Neuronal stem cell (in vitro differentiated cells): ENCODE data around the gene MKNK1.

Experiments used
- DNase-seq: peaks from one replicate; pipeline ENCODE4 v3.0.0-alpha.2; 2013; ENCODE audit warnings: low spot score
- H2AFZ ChIP-seq: one replicate; pipeline ENCODE4 v1.6.1; 2013; ENCODE audit warnings: mild to moderate bottlenecking, low read length, inconsistent platforms
- H2AK5ac ChIP-seq: 2 replicates; pipeline ENCODE4 v1.6.1; 2013; ENCODE audit warnings: low read depth, mild to moderate bottlenecking, inconsistent platforms, low read length, moderate library complexity, mixed read lengths
- H2BK120ac ChIP-seq: 2 replicates; pipeline ENCODE4 v1.6.1; 2013; ENCODE audit warnings: low read depth, mild to moderate bottlenecking, inconsistent platforms, low read length, moderate library complexity, mixed read lengths
- H2BK12ac ChIP-seq: one replicate; pipeline ENCODE4 v1.6.1; 2013; ENCODE audit warnings: low read length, inconsistent platforms
- H2BK15ac ChIP-seq: 2 replicates; pipeline ENCODE4 v1.6.1; 2013; ENCODE audit warnings: mild to moderate bottlenecking, low read length, inconsistent platforms, mixed read lengths
- H2BK5ac ChIP-seq: one replicate; pipeline ENCODE4 v1.6.1; 2013; ENCODE audit warnings: inconsistent platforms, mild to moderate bottlenecking, low read length, moderate library complexity
- H3K14ac ChIP-seq: one replicate; pipeline ENCODE4 v1.6.1; 2013; ENCODE audit warnings: low read length, inconsistent platforms
- H3K18ac ChIP-seq: 2 replicates; pipeline ENCODE4 v1.6.1; 2013; ENCODE audit warnings: low read length, inconsistent platforms
- H3K23ac ChIP-seq: 2 replicates; pipeline ENCODE4 v1.6.1; 2013; ENCODE audit warnings: low read depth, mild to moderate bottlenecking, mixed read lengths, low read length, inconsistent platforms; ENCODE audit not compliant: poor library complexity
- H3K27ac ChIP-seq: replicated peaks from 3 replicates; pipeline ENCODE4 v1.5.1; 2013; ENCODE audit warnings: low read length, inconsistent platforms
- H3K27me3 ChIP-seq, 3 experiments: 2 replicates each; pipeline ENCODE4 v1.6.1; 2013; ENCODE audit warnings: low read length in 3 of 3, mild to moderate bottlenecking in 2 of 3, inconsistent platforms in 1 of 3, low read depth in 1 of 3, mixed read lengths in 1 of 3, moderate library complexity in 1 of 3; ENCODE audit not compliant: control insufficient read depth in 3 of 3, insufficient read depth in 3 of 3
- H3K36me3 ChIP-seq, 2 donors: replicated peaks in 1 of 2; 2 replicates each; pipeline ENCODE4 v1.6.1; 2013; ENCODE audit warnings: low read length in 2 of 2; ENCODE audit not compliant: control insufficient read depth in 2 of 2, insufficient read depth in 2 of 2
- H3K4ac ChIP-seq: 2 replicates; pipeline ENCODE4 v1.6.1; 2013; ENCODE audit warnings: inconsistent platforms, mild to moderate bottlenecking, low read length, moderate library complexity
- H3K4me1 ChIP-seq, 2 donors: 1 replicate in 1 of 2; 2 replicates in 1 of 2; pipeline ENCODE4 v1.6.1; 2013; ENCODE audit warnings: low read length in 2 of 2, low read depth in 1 of 2; ENCODE audit not compliant: control insufficient read depth in 2 of 2, insufficient read depth in 1 of 2
- H3K4me2 ChIP-seq: one replicate; pipeline ENCODE4 v1.6.1; 2013; ENCODE audit warnings: mild to moderate bottlenecking, low read length, inconsistent platforms; ENCODE audit not compliant: insufficient read depth, poor library complexity, severe bottlenecking
- H3K4me3 ChIP-seq, 2 donors: 2 replicates each; pipeline ENCODE4 v1.5.1; 2013; ENCODE audit warnings: low read length in 2 of 2, mild to moderate bottlenecking in 2 of 2, inconsistent platforms in 1 of 2, moderate library complexity in 1 of 2
- H3K79me1 ChIP-seq: one replicate; pipeline ENCODE4 v1.6.1; 2013; ENCODE audit warnings: low read depth, mild to moderate bottlenecking, inconsistent platforms, low read length, moderate library complexity
- H3K9ac ChIP-seq: one replicate; pipeline ENCODE4 v1.6.1; 2013; ENCODE audit warnings: mild to moderate bottlenecking, low read depth, low read length, inconsistent platforms; ENCODE audit not compliant: poor library complexity
- H3K9me3 ChIP-seq, 2 donors: replicated peaks in 1 of 2; 2 replicates each; pipeline versions ENCODE3 to v1.6.1; 2013; ENCODE audit warnings: low read length in 2 of 2, mild to moderate bottlenecking in 2 of 2, inconsistent platforms in 1 of 2, low read depth in 1 of 2, mixed read lengths in 1 of 2, moderate library complexity in 1 of 2; ENCODE audit not compliant: control insufficient read depth in 2 of 2, insufficient read depth in 1 of 2
- H4K8ac ChIP-seq: one replicate; pipeline ENCODE4 v1.6.1; 2013; ENCODE audit warnings: low read depth, mild to moderate bottlenecking, inconsistent platforms, low read length, moderate library complexity
- H4K91ac ChIP-seq: one replicate; pipeline ENCODE4 v1.6.1; 2013; ENCODE audit warnings: low read length, low read depth, mild to moderate bottlenecking, inconsistent platforms; ENCODE audit not compliant: poor library complexity
- WGBS, 2 donors: extraction: QIAGEN DNeasy Blood & Tissue Kit; methylation state at CpG; one replicate each; pipeline ENCODE4 v1.1.7; 2013; ENCODE audit warnings: missing lambda C conversion rate in 2 of 2, mixed read lengths in 1 of 2; ENCODE audit not compliant: insufficient read length in 2 of 2, insufficient replicate concordance in 1 of 2; ENCODE audit errors: extremely low coverage in 2 of 2; 5-methylcytosine and 5-hydroxymethylcytosine counted together

Gene MKNK1

GRCh38 chr1:46595127-46595526 is 8.9 kb downstream of the MKNK1 start:
- no peak overlapping the region for H2BK15ac ChIP-seq

GRCh38 chr1:46594063-46594462 is 10.0 kb downstream of the MKNK1 start:
- H2AK5ac ChIP-seq = no peak overlapping the region
- no peak overlapping the region for H4K8ac ChIP-seq
- no peaks in the 10 kb centered on the region for H3K27me3 ChIP-seq
- no peak for DNase-seq
- H2AFZ ChIP-seq = no peak overlapping the region
- no CpG with 5 or more reads among the region's 5 CpGs for WGBS, 2 donors
- no peak overlapping the region for H2BK5ac ChIP-seq
- H3K4me3 ChIP-seq = no peak overlapping the region
- H3K36me3 ChIP-seq = peaks cover 11 to 48% of the 10 kb centered on the region in 2 donors
- H3K18ac ChIP-seq = no peak overlapping the region
- no peak overlapping the region for H3K4ac ChIP-seq
- peaks cover 2 to 12% of the 10 kb centered on the region in 2 donors for H3K9me3 ChIP-seq
- H2BK15ac ChIP-seq = no peak overlapping the region
- no peak overlapping the region for H3K14ac ChIP-seq
- H3K4me1 ChIP-seq = peaks cover 0 to 3% of the 10 kb centered on the region in 2 donors
- H3K9ac ChIP-seq = no peak overlapping the region
- no peaks in the 10 kb centered on the region for H3K79me1 ChIP-seq
- no peak overlapping the region for H3K4me2 ChIP-seq
- no peak overlapping the region for H3K23ac ChIP-seq
- H3K27ac ChIP-seq = no peak overlapping the region
- H4K91ac ChIP-seq = no peak overlapping the region
- no peak overlapping the region for H2BK12ac ChIP-seq
- H2BK120ac ChIP-seq = no peak overlapping the region

More at GRCh38 chr1:46595127-46595526, 8.9 kb downstream of the MKNK1 start:
- Histone ChIP-seq H3K9me3 (peaks cover 0 to 1% of the 10 kb centered on the region in 2 donors), H3K18ac (no peak overlapping the region), H3K36me3 (peaks cover 7 to 38% of the 10 kb centered on the region in 2 donors), H3K79me1 (no peaks in the 10 kb centered on the region), H3K23ac (no peak overlapping the region), H3K9ac (no peak overlapping the region), H3K4me1 (peaks cover 0 to 5% of the 10 kb centered on the region in 2 donors), H3K14ac (no peak overlapping the region), H3K4ac (no peak overlapping the region), H3K4me3 (no peak overlapping the region), H2BK5ac (no peak overlapping the region), H2BK120ac (no peak overlapping the region), H2AFZ (no peak overlapping the region), H4K91ac (no peak overlapping the region), H3K27ac (no peak overlapping the region), H3K27me3 (no peaks in the 10 kb centered on the region), H2AK5ac (no peak overlapping the region), H4K8ac (no peak overlapping the region), H2BK12ac (no peak overlapping the region), H3K4me2 (no peak overlapping the region)
- DNase-seq = no peak
- no CpG with 5 or more reads among the region's 3 CpGs for WGBS, 2 donors

GRCh38 chr1:46592823-46593222 is 11.2 kb downstream of the MKNK1 start:
- Histone ChIP-seq H3K23ac (no peak overlapping the region), H3K4ac (no peak overlapping the region), H3K14ac (no peak overlapping the region), H3K4me3 (no peak overlapping the region), H4K91ac (no peak overlapping the region), H4K8ac (no peak overlapping the region), H3K9me3 (peaks cover 4 to 15% of the 10 kb centered on the region in 2 donors), H3K4me2 (no peak overlapping the region), H2BK5ac (no peak overlapping the region), H2AFZ (no peak overlapping the region), H3K27me3 (no peaks in the 10 kb centered on the region), H2BK12ac (no peak overlapping the region), H2AK5ac (no peak overlapping the region), H2BK15ac (no peak overlapping the region), H3K27ac (no peak overlapping the region), H3K18ac (no peak overlapping the region), H2BK120ac (no peak overlapping the region), H3K36me3 (peaks cover 13 to 51% of the 10 kb centered on the region in 2 donors), H3K79me1 (no peaks in the 10 kb centered on the region), H3K4me1 (no peaks in the 10 kb centered on the region), H3K9ac (no peak overlapping the region)
- 100% methylated on average over 1 of the region's 4 CpGs; no CpG with 5 or more reads in 1 of the 2 donors for WGBS, 2 donors
- DNase-seq = no peak

GRCh38 chr1:46589529-46589928 is 14.5 kb downstream of the MKNK1 start:
- H4K8ac ChIP-seq = no peak overlapping the region
- no peak overlapping the region for H3K4me3 ChIP-seq
- H4K91ac ChIP-seq = no peak overlapping the region
- H2BK15ac ChIP-seq = no peak overlapping the region
- H3K14ac ChIP-seq = no peak overlapping the region
- no peak overlapping the region for H3K27ac ChIP-seq
- no peak overlapping the region for H2AK5ac ChIP-seq
- no peak overlapping the region for H3K23ac ChIP-seq
- H2BK12ac ChIP-seq = no peak overlapping the region
- H3K9me3 ChIP-seq = peaks cover 4 to 15% of the 10 kb centered on the region in 2 donors
- no peaks in the 10 kb centered on the region for H3K79me1 ChIP-seq
- no peak overlapping the region for H3K18ac ChIP-seq
- no peak overlapping the region for H2BK5ac ChIP-seq
- H3K4me2 ChIP-seq = no peak overlapping the region
- no peak overlapping the region for H3K9ac ChIP-seq
- WGBS, 2 donors = no CpG with 5 or more reads among the region's 3 CpGs
- no peaks in the 10 kb centered on the region for H3K4me1 ChIP-seq
- peaks cover 13 to 58% of the 10 kb centered on the region in 2 donors for H3K36me3 ChIP-seq
- no peaks in the 10 kb centered on the region for H3K27me3 ChIP-seq
- H3K4ac ChIP-seq = no peak overlapping the region
- H2AFZ ChIP-seq = no peak overlapping the region
- no peak overlapping the region for H2BK120ac ChIP-seq
- no peak for DNase-seq
